Raji (cell line): ENCODE data around the gene NYNRIN.

Source experiments
- POLR2A ChIP-seq: IDR thresholded peaks from 2 replicates; pipeline ENCODE4 v1.6.1; 2011; ENCODE audit warnings: low read depth, low read length, control low read depth; ENCODE audit not compliant: insufficient read depth

The NYNRIN gene

GRCh38 chr14:24367514-24368211 lies 31.1 kb upstream of the NYNRIN start, which contains the start of gene NFATC4:
Gene NFATC4, plus strand, starts transcription at chr14:24368184. Its CDS starts 157 bp downstream, at chr14:24368341.
- 0 out of 2 replicates have a peak, but pooled peaks have one; percentile 8 for TF ChIP-seq POLR2A

GRCh38 chr14:24368212-24368561 lies 30.6 kb upstream of the NYNRIN start:
- no peak for TF ChIP-seq POLR2A

- TF ChIP-seq POLR2A, result peak; percentile 29
These were observed 30.1 kb upstream of the NYNRIN start for GRCh38 chr14:24368562-24369252.

GRCh38 chr14:24369463-24369862 lies 29.3 kb upstream of the NYNRIN start:
- no peak for TF ChIP-seq POLR2A

- TF ChIP-seq POLR2A, result no peak
These were observed 28.7 kb upstream of the NYNRIN start for GRCh38 chr14:24369907-24370687.

- TF ChIP-seq POLR2A, result no peak
These were observed 28.1 kb upstream of the NYNRIN start for GRCh38 chr14:24370748-24371147.

GRCh38 chr14:24372701-24373416 lies 25.9 kb upstream of the NYNRIN start:
- TF ChIP-seq POLR2A, result no peak

GRCh38 chr14:24376448-24377070 lies 22.2 kb upstream of the NYNRIN start:
- no peak for TF ChIP-seq POLR2A

GRCh38 chr14:24377126-24377525 lies 21.7 kb upstream of the NYNRIN start:
- TF ChIP-seq POLR2A, result no peak

GRCh38 chr14:24377657-24378056 lies 21.1 kb upstream of the NYNRIN start:
- TF ChIP-seq POLR2A, result no peak

GRCh38 chr14:24378327-24378726 lies 20.5 kb upstream of the NYNRIN start:
- TF ChIP-seq POLR2A, result no peak

GRCh38 chr14:24378981-24379906 lies 19.6 kb upstream of the NYNRIN start:
- no peak for TF ChIP-seq POLR2A

GRCh38 chr14:24379907-24380730 lies 18.7 kb upstream of the NYNRIN start:
- TF ChIP-seq POLR2A, result no peak

GRCh38 chr14:24381363-24382063 lies 17.3 kb upstream of the NYNRIN start:
- no peak for TF ChIP-seq POLR2A
